OCI-LY1 (cell line): ENCODE data around the gene NT5C3A.

Source experiments
- CTCF ChIP-seq: fragments of 200-600 bp; sonication (generic), shearing (Covaris generic); IDR thresholded peaks from 2 replicates; pipeline ENCODE4 v1.5.1; 2017; ENCODE audit warnings: mild to moderate bottlenecking, antibody characterized with exemption, low read length, moderate library complexity, mixed read lengths
- EZH2 ChIP-seq: fragments of 200-600 bp; sonication (generic), shearing (Covaris generic); IDR thresholded peaks from 2 replicates; pipeline ENCODE4 v1.8.0; 2017; ENCODE audit warnings: borderline replicate concordance, mixed run types, mild to moderate bottlenecking, antibody characterized with exemption, low read length, moderate library complexity, mixed read lengths

GRCh38 chr7:33035776-33036175 lies 26.8 kb downstream of the NT5C3A start:
- TF ChIP-seq EZH2 (no peak), CTCF (no peak)
